Measurements from ENCODE around the gene IRF2. TPM values are rescaled to one million over a fixed set of nuclear protein-coding genes. Genes with fewer than 3 reads are reported as not detected.

IRF2 gene
- total RNA-seq, 3 donors from 2014 or later = 39.3 to 59.8 (median 53.5) TPM

GRCh38 chr4:184404047-184404446, 70.3 kb downstream of the IRF2 start:
- Histone ChIP-seq H3K4me1 (ENCODE audit: low read depth) (peaks cover 15% of the 10 kb centered on the region), H3K4me3 (no peak overlapping the region), H3K36me3 (ENCODE audit: low read depth) (no peaks in the 10 kb centered on the region), H3K9me3 (no peaks in the 10 kb centered on the region)
- DNase-seq (no peak), ATAC-seq (no peak)
- no peak for TF ChIP-seq CTCF (IDR thresholded peaks at IDR 0.05)
- intact Hi-C loops (cut with DNase I, micrococcal nuclease) = no loop called here

GRCh38 chr4:184403384-184403781, 71.0 kb downstream of the IRF2 start:
- intact Hi-C loops (cut with DNase I, micrococcal nuclease) = no loop called here
- DNase-seq = no peak
- no peaks in the 10 kb centered on the region for H3K9me3 ChIP-seq
- H3K36me3 ChIP-seq (ENCODE audit: low read depth) = no peaks in the 10 kb centered on the region
- no peak overlapping the region for H3K4me3 ChIP-seq
- no peak for ATAC-seq
- peaks cover 15% of the 10 kb centered on the region for H3K4me1 ChIP-seq (ENCODE audit: low read depth)
- no peak for TF ChIP-seq CTCF (IDR thresholded peaks at IDR 0.05)

- Histone ChIP-seq H3K4me1 (ENCODE audit: low read depth) (peaks cover 15% of the 10 kb centered on the region), H3K9me3 (no peaks in the 10 kb centered on the region), H3K4me3 (no peak overlapping the region), H3K36me3 (ENCODE audit: low read depth) (no peaks in the 10 kb centered on the region)
- no peak for TF ChIP-seq CTCF (IDR thresholded peaks at IDR 0.05)
- ATAC-seq (no peak), DNase-seq (no peak)
- intact Hi-C loops (cut with DNase I, micrococcal nuclease) = no loop called here
Observed at GRCh38 chr4:184402740-184403383, 71.5 kb downstream of the IRF2 start.

GRCh38 chr4:184402239-184402638, 72.1 kb downstream of the IRF2 start:
- intact Hi-C loops (cut with DNase I, micrococcal nuclease) = no loop called here
- peaks cover 10% of the 10 kb centered on the region for H3K4me1 ChIP-seq (ENCODE audit: low read depth)
- no peak for DNase-seq
- H3K4me3 ChIP-seq = no peak overlapping the region
- no peaks in the 10 kb centered on the region for H3K9me3 ChIP-seq
- no peak for ATAC-seq
- TF ChIP-seq CTCF (IDR thresholded peaks at IDR 0.05) = no peak
- no peaks in the 10 kb centered on the region for H3K36me3 ChIP-seq (ENCODE audit: low read depth)

- TF ChIP-seq CTCF (IDR thresholded peaks at IDR 0.05) = no peak
- Histone ChIP-seq H3K9me3 (no peaks in the 10 kb centered on the region), H3K4me3 (no peak overlapping the region), H3K36me3 (ENCODE audit: low read depth) (peaks cover 4% of the 10 kb centered on the region), H3K4me1 (ENCODE audit: low read depth) (peaks cover 5% of the 10 kb centered on the region)
- ATAC-seq = no peak
- intact Hi-C loops (cut with DNase I, micrococcal nuclease) = no loop called here
- no peak for DNase-seq
Observed at GRCh38 chr4:184401397-184402171, 72.8 kb downstream of the IRF2 start.
